Large intestine (tissue), 3 donors: Measurements from ENCODE around the gene PANX1. TPM values are rescaled to one million over a fixed set of nuclear protein-coding genes. Genes with fewer than 3 reads are reported as not detected.
A peak's percentile ranks its signal among the peaks of the same experiment; 100 is the strongest.

Experiments
- DNase-seq, 2 donors: peaks; one replicate each; pipeline versions ENCODE4 v3.0.0 to v3.0.0-alpha.2; 2013
- H3K27ac ChIP-seq: one replicate; pipeline ENCODE4 v1.5.1; 2013; ENCODE audit warnings: low read length
- H3K27me3 ChIP-seq: 2 replicates; pipeline ENCODE4 v1.6.1; 2013; ENCODE audit warnings: low read length; ENCODE audit not compliant: control insufficient read depth, insufficient read depth
- H3K36me3 ChIP-seq: 2 replicates; pipeline ENCODE4 v1.6.1; 2013; ENCODE audit warnings: low read length; ENCODE audit not compliant: control insufficient read depth, insufficient read depth
- H3K4me1 ChIP-seq: one replicate; pipeline ENCODE4 v1.6.1; 2013; ENCODE audit warnings: low read length; ENCODE audit not compliant: control insufficient read depth, insufficient read depth
- H3K4me3 ChIP-seq: one replicate; pipeline ENCODE4 v1.5.1; 2013; ENCODE audit warnings: low read length
- H3K9me3 ChIP-seq: one replicate; pipeline ENCODE4 v1.6.1; 2013; ENCODE audit warnings: mild to moderate bottlenecking, low read depth, low read length, moderate library complexity; ENCODE audit not compliant: control insufficient read depth
- WGBS: methylation state at CpG from one replicate; pipeline ENCODE4 v1.1.5; 2013; ENCODE audit warnings: low lambda C conversion rate; ENCODE audit not compliant: insufficient coverage; 5-methylcytosine and 5-hydroxymethylcytosine counted together
- polyA plus RNA-seq: library from polyadenylated mRNA; unstranded; fragments of 120-200 nt; gene quantifications from one replicate; pipeline ENCODE4 v1.2.1, GENCODE V29; 2013

Gene PANX1
- polyA plus RNA-seq, 1 donor = 20.6 TPM

GRCh38 chr11:94134651-94135512, 6.2 kb downstream of the PANX1 start:
- no CpG with 5 or more reads among the region's 10 CpGs for WGBS
- DNase-seq = peak in 1 of 2 donors; percentile 8
- Histone ChIP-seq H3K9me3 (no peaks in the 10 kb centered on the region), H3K27ac (no peak overlapping the region), H3K36me3 (no peaks in the 10 kb centered on the region), H3K27me3 (no peaks in the 10 kb centered on the region), H3K4me3 (no peak overlapping the region), H3K4me1 (peaks cover 14% of the 10 kb centered on the region)

- H3K4me1 ChIP-seq = no peaks in the 10 kb centered on the region
- H3K36me3 ChIP-seq = no peaks in the 10 kb centered on the region
- no peak for DNase-seq
- no CpG with 5 or more reads among the region's 4 CpGs for WGBS
- no peaks in the 10 kb centered on the region for H3K27me3 ChIP-seq
- H3K4me3 ChIP-seq = no peak overlapping the region
- no peaks in the 10 kb centered on the region for H3K9me3 ChIP-seq
- no peak overlapping the region for H3K27ac ChIP-seq
Measured at GRCh38 chr11:94139416-94139815, 10.8 kb downstream of the PANX1 start.

DNA sequence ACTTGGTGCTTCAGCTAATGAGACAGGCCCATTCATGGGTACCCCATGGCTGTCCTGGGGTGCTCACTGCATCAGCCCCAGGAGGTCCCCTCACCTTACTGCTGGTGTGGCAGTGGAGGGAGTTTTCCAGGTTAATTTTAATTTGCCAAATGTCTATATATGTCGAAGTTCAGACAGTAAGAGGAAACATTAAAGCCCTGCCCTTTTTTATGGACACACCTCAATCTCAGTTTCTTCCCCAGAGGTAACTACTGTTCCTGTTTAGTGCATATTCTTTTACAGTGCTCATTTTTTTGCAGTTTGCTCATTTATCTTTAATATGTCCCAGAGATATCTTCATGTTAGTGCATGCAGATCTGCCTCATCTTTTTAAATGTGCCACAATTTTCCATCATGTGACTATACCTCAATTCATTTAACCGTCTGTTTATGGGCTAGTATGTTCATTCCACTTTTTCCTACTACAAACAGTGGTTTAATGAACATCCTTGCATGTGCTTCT, 11.6 kb downstream of the PANX1 start:
- 83% methylated on average over 1 of the region's 2 CpGs for WGBS
- Histone ChIP-seq H3K36me3 (no peaks in the 10 kb centered on the region), H3K27me3 (no peaks in the 10 kb centered on the region), H3K4me3 (no peak overlapping the region), H3K27ac (no peak overlapping the region), H3K4me1 (no peaks in the 10 kb centered on the region), H3K9me3 (no peaks in the 10 kb centered on the region)
- DNase-seq = no peak

DNA sequence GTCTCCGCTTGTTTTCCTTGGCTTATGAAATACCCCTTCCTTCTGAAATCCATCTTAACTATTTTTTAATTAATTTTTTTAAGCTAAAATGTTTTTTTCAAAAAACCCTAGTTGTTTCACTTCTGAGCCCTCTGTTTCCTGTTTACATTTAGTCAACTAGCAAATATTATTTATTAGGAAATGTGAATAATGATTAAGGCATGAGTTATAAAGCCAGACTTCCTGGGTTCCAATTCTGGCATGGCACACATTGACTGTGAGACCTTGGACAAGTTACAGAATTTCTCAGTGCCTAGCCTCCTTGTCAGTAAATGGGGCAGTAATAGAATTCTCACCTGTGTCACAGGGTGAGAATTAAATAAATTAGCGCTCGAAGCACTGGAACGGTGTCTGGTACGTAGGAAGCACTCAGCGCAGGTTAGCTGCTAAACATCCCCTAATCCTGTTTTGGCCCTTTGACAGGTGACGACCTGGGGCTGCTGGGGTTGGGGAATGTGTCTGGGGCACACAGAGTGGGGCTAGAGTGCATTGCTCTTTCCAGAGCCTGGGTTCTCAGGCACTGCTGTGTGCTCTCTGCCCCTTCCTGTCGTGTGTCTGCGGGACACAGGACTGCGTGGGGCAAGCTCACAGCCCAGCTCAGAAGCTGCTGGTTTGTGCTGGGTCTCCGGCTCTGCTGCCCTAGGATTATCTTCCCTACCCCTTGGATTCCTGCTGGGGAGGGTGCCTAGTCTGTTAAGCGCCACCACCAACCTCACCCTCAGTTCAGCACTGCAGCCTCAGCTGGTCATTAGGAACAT, 13.1 kb downstream of the PANX1 start:
- Histone ChIP-seq H3K4me3 (no peak overlapping the region), H3K36me3 (peaks cover 3% of the 10 kb centered on the region), H3K9me3 (no peaks in the 10 kb centered on the region), H3K27ac (no peak overlapping the region), H3K4me1 (no peaks in the 10 kb centered on the region), H3K27me3 (no peaks in the 10 kb centered on the region)
- DNase-seq = no peak
- WGBS = no CpG with 5 or more reads among the region's 12 CpGs

DNA sequence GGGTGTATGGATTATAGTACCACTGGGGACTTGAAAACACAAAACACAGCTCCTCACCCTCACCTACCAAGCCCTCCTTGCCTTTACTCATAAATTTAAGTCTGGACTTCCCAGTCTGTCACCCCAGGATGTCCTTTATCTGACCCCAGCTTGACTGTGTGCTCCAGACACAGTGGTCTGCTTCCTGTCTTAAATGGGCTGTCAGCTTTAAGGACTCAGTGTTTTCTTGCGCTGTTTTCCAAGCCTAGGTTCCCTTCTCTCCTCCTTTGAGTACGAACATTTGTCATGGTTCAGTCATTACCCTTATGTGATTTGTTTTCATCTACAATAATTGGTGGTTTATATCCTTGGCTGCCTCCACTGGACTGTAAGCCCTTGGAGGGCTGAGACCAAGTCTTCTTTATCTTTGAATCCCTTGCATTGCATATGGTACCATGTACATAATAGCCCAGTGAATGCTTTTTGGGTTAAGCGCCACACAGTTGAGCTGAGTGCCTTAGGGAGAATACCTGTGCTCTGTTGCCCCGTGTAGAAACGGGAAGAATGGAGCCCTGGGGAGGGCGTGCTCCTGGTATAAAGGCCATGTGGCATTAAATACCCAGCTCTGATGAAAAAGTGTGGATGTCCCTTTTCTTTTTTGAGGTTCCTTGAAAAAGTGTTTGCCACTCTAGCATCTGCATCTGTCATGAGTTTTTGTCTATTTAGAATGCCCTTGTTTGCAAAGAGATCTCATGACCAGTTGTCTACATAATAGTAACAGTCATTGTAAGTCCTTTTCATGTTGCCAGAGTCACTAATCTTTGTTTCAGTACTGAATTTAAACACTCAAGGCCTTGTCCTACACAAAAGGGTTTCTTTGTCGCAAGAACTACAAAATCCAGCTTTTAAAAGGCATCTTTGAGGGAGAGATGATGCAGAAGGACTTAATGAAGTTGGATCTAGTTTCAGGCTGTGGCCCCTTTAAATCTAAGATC, 14.0 kb downstream of the PANX1 start:
- H3K27ac ChIP-seq = no peak overlapping the region
- no peak for DNase-seq
- H3K36me3 ChIP-seq = peaks cover 3% of the 10 kb centered on the region
- WGBS = no CpG with 5 or more reads among the region's 7 CpGs
- no peaks in the 10 kb centered on the region for H3K27me3 ChIP-seq
- no peaks in the 10 kb centered on the region for H3K9me3 ChIP-seq
- H3K4me3 ChIP-seq = no peak overlapping the region
- H3K4me1 ChIP-seq = no peaks in the 10 kb centered on the region

DNA sequence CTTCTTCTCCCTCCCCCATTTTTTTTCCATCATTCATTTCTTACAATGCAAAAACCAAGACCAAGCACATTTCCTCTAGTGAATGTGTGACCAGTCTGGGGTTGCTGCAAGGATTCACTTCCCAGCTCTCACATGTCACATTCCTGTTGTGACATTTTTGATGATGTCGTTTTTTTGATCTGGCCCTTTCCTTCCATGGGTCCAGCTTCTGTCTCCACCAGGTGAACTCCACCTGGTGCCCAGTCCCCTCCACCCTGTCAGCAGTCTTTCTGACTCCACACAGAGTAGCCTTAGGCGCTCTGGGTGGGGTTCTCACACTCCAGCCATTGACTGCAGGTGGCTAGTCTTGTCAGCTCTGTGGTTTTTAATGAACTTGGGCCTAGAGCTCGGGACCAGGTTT, 15.6 kb downstream of the PANX1 start:
- no peaks in the 10 kb centered on the region for H3K27me3 ChIP-seq
- no peaks in the 10 kb centered on the region for H3K9me3 ChIP-seq
- H3K27ac ChIP-seq = peak overlapping the region; percentile 52
- no peak overlapping the region for H3K4me3 ChIP-seq
- no CpG with 5 or more reads among the region's 3 CpGs for WGBS
- peaks cover 3% of the 10 kb centered on the region for H3K36me3 ChIP-seq
- DNase-seq = peak in 1 of 2 donors; percentile 41
- H3K4me1 ChIP-seq = peaks cover 15% of the 10 kb centered on the region

GRCh38 chr11:94144664-94145063, 16.0 kb downstream of the PANX1 start:
- H3K4me1 ChIP-seq = peaks cover 17% of the 10 kb centered on the region
- no peaks in the 10 kb centered on the region for H3K27me3 ChIP-seq
- DNase-seq = no peak
- H3K27ac ChIP-seq = peak overlapping the region; percentile 52
- H3K4me3 ChIP-seq = no peak overlapping the region
- H3K9me3 ChIP-seq = no peaks in the 10 kb centered on the region
- WGBS = no CpG with 5 or more reads among the region's 1 CpG
- peaks cover 3% of the 10 kb centered on the region for H3K36me3 ChIP-seq

DNA sequence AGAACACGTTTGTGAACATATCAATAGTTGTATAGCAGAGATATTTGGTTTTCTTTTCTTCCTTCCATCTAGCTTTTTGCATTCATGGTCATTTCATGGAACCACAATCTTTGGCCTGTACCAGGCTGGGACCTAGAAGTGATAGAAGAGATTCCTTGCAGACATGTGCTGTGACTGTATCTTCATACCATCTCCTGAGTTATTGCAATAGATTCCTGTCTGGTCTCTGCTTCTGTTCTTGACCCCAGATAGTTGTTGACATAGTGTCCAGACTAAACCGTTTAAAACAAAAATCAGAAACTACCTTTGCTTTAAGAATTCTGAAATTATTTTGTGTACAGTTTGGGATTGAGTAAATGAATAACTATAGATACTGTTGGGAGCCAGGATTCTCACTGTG, 16.8 kb downstream of the PANX1 start:
- Histone ChIP-seq H3K4me1 (peaks cover 24% of the 10 kb centered on the region), H3K27me3 (no peaks in the 10 kb centered on the region)
- WGBS = 91% methylated on average over 1 of the region's 2 CpGs

GRCh38 chr11:94145916-94146315, 17.3 kb downstream of the PANX1 start:
- H3K4me1 ChIP-seq = peaks cover 28% of the 10 kb centered on the region
- H3K36me3 ChIP-seq = peaks cover 3% of the 10 kb centered on the region
- WGBS = 89% methylated on average over 3 of the region's 4 CpGs
- H3K27ac ChIP-seq = no peak overlapping the region
- no peak for DNase-seq
- no peaks in the 10 kb centered on the region for H3K27me3 ChIP-seq
- H3K9me3 ChIP-seq = no peaks in the 10 kb centered on the region
- H3K4me3 ChIP-seq = no peak overlapping the region

More for the DNA sequence above, 16.8 kb downstream of the PANX1 start:
- no peak for DNase-seq
- H3K4me3 ChIP-seq = no peak overlapping the region
- H3K9me3 ChIP-seq = no peaks in the 10 kb centered on the region
- no peak overlapping the region for H3K27ac ChIP-seq
- H3K36me3 ChIP-seq = peaks cover 3% of the 10 kb centered on the region
